Neutrophil (primary cell): Measurements from ENCODE around the gene COL4A3.

Experiments used
- H3K27ac ChIP-seq: fragments of 200-600 bp; sonication (generic); 2 replicates; pipeline ENCODE4 v1.5.1; 2016; ENCODE audit warnings: mild to moderate bottlenecking, moderate library complexity
- H3K27me3 ChIP-seq: fragments of 200-600 bp; sonication (generic); 2 replicates; pipeline ENCODE4 v1.6.0; 2016; ENCODE audit warnings: mild to moderate bottlenecking
- H3K36me3 ChIP-seq: fragments of 200-600 bp; sonication (generic); 2 replicates; pipeline ENCODE4 v1.5.1; 2017
- H3K4me1 ChIP-seq, 2 experiments: fragments of 200-600 bp in 1 of 2; sonication (generic) in 1 of 2; 1 replicate in 1 of 2; 2 replicates in 1 of 2; pipeline versions ENCODE4 v1.5.1 to v1.6.1; 2013 to 2016; ENCODE audit warnings: low read depth in 1 of 2, low read length in 1 of 2, mild to moderate bottlenecking in 1 of 2, moderate library complexity in 1 of 2; ENCODE audit not compliant: control insufficient read depth in 1 of 2, insufficient read depth in 1 of 2
- H3K4me3 ChIP-seq, 2 experiments: fragments of 200-600 bp in 1 of 2; sonication (generic) in 1 of 2; 1 replicate in 1 of 2; 2 replicates in 1 of 2; pipeline ENCODE4 v1.5.1; 2013 to 2016; ENCODE audit warnings: low read depth in 1 of 2, low read length in 1 of 2, mild to moderate bottlenecking in 1 of 2, moderate library complexity in 1 of 2
- H3K9me3 ChIP-seq: fragments of 200-600 bp; sonication (generic); 2 replicates; pipeline ENCODE4 v1.5.1; 2016
- CTCF ChIP-seq: fragments of 200-600 bp; sonication (generic); IDR thresholded peaks from 2 replicates; pipeline ENCODE4 v1.5.1; 2016; ENCODE audit warnings: antibody characterized with exemption

Gene COL4A3

DNA sequence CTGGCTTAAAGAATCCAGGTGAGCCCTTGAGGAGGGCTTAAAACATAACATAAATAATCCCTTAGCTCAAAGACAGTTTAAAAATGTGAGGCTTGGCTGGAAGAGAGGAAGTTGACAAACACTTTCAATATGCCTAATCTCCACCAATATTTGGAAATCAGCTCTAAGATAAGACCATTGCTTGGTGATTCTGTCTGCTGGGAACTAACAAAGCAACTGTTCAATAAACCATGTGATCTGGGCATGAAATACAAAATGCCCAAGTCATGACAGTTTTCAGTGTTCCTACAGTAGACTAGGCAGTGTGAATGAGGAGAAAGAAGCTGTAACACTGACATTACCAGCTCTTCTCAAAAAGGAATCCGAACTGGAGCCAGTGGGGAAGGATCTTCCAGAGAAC lies 171.3 kb downstream of the COL4A3 start:
- Histone ChIP-seq H3K9me3 (no peaks in the 10 kb centered on the region), H3K4me1 (peaks cover 9 to 32% of the 10 kb centered on the region in 2 experiments), H3K27ac (peak overlapping the region; percentile 59), H3K4me3 (no peak overlapping the region), H3K36me3 (peaks cover 36% of the 10 kb centered on the region), H3K27me3 (no peaks in the 10 kb centered on the region)
- TF ChIP-seq CTCF: no peak

- no peak for TF ChIP-seq CTCF
- H3K4me3 ChIP-seq: no peak overlapping the region
- H3K9me3 ChIP-seq: no peaks in the 10 kb centered on the region
- H3K4me1 ChIP-seq: peaks cover 9 to 32% of the 10 kb centered on the region in 2 experiments
- no peak overlapping the region for H3K27ac ChIP-seq
- H3K27me3 ChIP-seq: no peaks in the 10 kb centered on the region
- H3K36me3 ChIP-seq: peaks cover 32% of the 10 kb centered on the region
Observed at GRCh38 chr2:227337442-227337841, 173.0 kb downstream of the COL4A3 start.

- Histone ChIP-seq H3K4me3 (no peak overlapping the region), H3K9me3 (no peaks in the 10 kb centered on the region), H3K27me3 (no peaks in the 10 kb centered on the region), H3K27ac (no peak overlapping the region), H3K36me3 (peaks cover 15% of the 10 kb centered on the region), H3K4me1 (peaks cover 9 to 32% of the 10 kb centered on the region in 2 experiments)
- no peak for TF ChIP-seq CTCF
Observed at GRCh38 chr2:227339098-227339599, 174.7 kb downstream of the COL4A3 start.

DNA sequence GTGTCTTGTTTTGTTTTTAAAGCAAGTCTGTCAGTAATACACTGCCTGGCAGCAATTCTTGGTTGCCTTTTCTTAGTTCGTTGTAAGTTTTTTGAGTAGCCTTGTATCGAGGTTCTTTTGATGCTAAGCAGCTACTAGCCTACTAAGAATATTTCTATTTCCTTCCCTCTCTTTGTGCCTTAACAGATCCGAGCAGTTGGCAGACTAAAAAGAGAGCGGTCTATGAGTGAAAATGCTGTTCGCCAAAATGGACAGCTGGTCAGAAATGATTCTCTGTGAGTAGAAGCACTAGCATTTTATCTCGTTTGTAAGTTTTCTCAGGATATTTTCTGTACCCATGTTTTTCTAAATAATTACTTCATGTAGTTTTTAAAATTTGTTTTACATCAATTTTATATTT lies 175.7 kb downstream of the COL4A3 start:
- H3K36me3 ChIP-seq: peaks cover 12% of the 10 kb centered on the region
- no peak overlapping the region for H3K4me3 ChIP-seq
- no peaks in the 10 kb centered on the region for H3K27me3 ChIP-seq
- H3K27ac ChIP-seq: no peak overlapping the region
- no peaks in the 10 kb centered on the region for H3K9me3 ChIP-seq
- peaks cover 9 to 25% of the 10 kb centered on the region in 2 experiments for H3K4me1 ChIP-seq
- TF ChIP-seq CTCF: no peak

- Histone ChIP-seq H3K27me3 (no peaks in the 10 kb centered on the region), H3K27ac (no peak overlapping the region), H3K4me1 (peaks cover 0 to 13% of the 10 kb centered on the region in 2 experiments), H3K9me3 (no peaks in the 10 kb centered on the region), H3K4me3 (no peak overlapping the region), H3K36me3 (peaks cover 26% of the 10 kb centered on the region)
- no peak for TF ChIP-seq CTCF
Observed at GRCh38 chr2:227341553-227341952, 177.1 kb downstream of the COL4A3 start.

DNA sequence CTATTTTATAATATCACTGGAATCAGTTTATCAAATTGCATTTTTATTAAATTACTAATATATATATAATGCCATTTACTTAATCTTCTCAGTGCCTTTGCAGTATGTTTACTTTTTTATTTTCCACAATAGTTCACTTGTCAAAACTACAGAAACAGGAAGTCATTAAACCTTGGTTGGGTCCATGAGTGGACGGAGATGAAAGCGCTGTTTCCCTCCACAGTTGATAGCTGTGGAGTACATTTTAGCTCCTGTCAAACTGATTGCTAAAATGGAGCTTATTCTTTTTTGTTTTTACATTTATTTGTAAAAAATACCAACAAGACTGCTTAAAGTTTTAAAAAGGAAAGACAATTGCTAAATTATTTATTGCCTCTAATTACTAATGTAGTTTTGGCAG lies 179.8 kb downstream of the COL4A3 start:
- no peaks in the 10 kb centered on the region for H3K9me3 ChIP-seq
- no peaks in the 10 kb centered on the region for H3K27me3 ChIP-seq
- peaks cover 40% of the 10 kb centered on the region for H3K36me3 ChIP-seq
- no peak overlapping the region for H3K4me3 ChIP-seq
- H3K27ac ChIP-seq: no peak overlapping the region
- H3K4me1 ChIP-seq: no peaks in the 10 kb centered on the region
- no peak for TF ChIP-seq CTCF
